Stimulated activated CD4-positive, alpha-beta T cell treated with anti-CD3 and anti-CD28 coated beads, Interleukin-15, amount 100 ng/mL, for 1 hour (primary cell): Measurements from ENCODE around the gene SPON1.
"Not testable (repeated sequence)": the region's sequence is repeated elsewhere in the genome, so short reads cannot be mapped to it uniquely, and the experiment has no call there.

Experiments
- DNase-seq, 2 donors: peaks; one replicate each; pipeline ENCODE4 v3.0.0-alpha.2; 2020; ENCODE audit warnings: low read depth in 1 of 2, low spot score in 1 of 2

SPON1 gene

GRCh38 chr11:14118072-14118471 is 155.5 kb downstream of the SPON1 start:
- DNase-seq = no peak

DNA sequence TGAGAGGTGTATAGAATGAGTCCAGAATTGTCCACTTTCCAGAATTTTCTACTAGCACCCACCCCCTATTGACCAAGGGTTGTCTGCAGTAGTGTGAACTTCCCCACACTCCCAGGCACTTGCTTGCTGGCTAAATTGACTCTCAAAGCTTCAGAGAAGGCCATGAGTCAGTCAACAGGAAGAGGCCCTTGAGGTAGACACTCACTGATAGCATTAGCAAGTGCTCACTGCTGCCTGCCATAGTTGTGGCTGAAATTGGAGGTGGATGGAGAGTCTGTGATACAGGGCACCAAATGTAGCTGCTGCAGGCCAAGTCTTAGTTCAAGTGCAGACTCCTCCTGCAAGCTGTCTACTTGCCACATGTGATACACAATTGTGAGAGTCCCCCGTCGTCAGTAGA is 156.8 kb downstream of the SPON1 start:
- no peak for DNase-seq

- no peak for DNase-seq
Measured at GRCh38 chr11:14124350-14124749, 161.8 kb downstream of the SPON1 start.

DNA sequence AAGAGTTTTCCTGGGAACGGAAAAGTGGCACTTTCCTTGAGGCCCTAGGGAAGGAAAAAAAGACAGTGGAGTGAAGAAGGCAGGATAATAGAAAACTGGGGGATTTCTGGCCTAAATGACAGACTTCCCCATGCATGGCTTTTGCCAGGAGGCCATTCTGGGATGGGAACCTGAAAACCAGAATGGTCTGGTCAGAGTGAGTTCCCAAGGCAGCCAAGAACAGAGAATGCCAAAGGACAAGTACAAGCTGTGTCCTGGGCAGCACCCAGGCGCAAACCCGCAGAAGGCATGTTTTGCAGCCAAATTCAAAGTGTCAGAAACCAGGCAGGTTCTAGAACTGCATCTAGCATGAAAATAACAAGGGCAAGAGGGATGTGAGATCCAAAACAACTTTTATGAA is 162.4 kb downstream of the SPON1 start:
- no peak for DNase-seq

- DNase-seq = no peak
Measured at GRCh38 chr11:14125529-14125928, 163.0 kb downstream of the SPON1 start.

DNA sequence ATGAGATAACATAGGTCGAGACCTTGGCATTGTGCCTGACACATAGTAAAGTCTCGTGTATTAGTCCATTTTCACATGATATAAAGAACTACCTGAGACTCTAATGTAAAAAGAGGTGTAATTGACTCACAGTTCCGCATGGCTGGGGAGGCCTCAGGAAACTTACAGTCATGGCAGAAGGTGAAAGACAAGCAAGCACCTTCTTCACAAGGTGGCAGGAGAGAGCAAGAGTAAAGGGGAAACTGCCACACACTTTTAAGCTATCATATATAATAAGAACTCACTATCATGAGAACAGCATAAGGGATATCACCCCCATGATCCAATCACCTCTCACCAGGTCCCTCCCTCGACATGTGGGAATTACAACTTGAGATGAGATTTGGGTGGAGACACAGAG is 165.2 kb downstream of the SPON1 start:
- no peak for DNase-seq

- no peak for DNase-seq
Measured at GRCh38 chr11:14132312-14132711, 169.8 kb downstream of the SPON1 start.

GRCh38 chr11:14133381-14133780 is 170.9 kb downstream of the SPON1 start:
- DNase-seq = no peak

- no peak for DNase-seq
Measured at GRCh38 chr11:14136561-14136960, 174.0 kb downstream of the SPON1 start.

DNA sequence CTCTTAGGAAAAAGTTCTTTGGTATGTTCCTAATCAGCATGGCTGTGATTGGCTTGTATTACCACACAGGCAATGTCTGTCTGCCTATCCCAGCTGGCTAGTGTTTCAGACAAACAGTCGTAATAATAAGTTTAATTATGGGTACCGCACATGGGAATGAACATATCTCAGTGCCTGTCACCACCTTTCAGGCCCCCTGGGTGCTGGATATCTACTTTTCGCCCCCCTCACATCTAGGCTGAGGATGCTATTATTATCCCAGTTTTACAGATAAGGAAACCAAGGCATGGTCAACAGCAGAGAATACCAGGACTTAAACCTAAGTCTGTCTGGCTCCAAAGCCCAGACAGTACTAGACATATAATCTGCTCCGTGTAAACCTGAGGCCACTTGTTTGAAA is 174.8 kb downstream of the SPON1 start:
- no peak for DNase-seq

GRCh38 chr11:14140991-14141390 is 178.5 kb downstream of the SPON1 start:
- no peak for DNase-seq

DNA sequence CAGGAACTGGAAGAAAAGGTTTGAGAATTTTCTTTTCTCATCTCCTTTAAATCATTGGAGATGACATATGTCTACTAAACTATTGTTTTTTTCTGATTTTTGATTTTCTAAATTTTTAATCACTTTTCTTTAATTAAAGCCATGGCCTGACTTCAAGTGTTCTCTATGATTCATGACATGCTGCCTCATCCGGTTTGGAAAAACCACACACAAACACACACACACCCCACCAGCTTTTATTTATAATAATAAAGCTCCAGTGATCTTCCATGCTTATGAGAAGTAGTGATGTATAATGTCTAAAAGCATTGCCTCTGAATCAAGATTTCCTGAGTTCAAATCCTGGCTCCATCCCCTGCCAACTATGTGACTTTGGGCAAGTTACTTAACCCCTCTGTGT is 179.2 kb downstream of the SPON1 start:
- no peak for DNase-seq

- no peak for DNase-seq
Measured at GRCh38 chr11:14144934-14145333, 182.4 kb downstream of the SPON1 start.

GRCh38 chr11:14148653-14149273 is 186.2 kb downstream of the SPON1 start:
- no peak for DNase-seq

DNA sequence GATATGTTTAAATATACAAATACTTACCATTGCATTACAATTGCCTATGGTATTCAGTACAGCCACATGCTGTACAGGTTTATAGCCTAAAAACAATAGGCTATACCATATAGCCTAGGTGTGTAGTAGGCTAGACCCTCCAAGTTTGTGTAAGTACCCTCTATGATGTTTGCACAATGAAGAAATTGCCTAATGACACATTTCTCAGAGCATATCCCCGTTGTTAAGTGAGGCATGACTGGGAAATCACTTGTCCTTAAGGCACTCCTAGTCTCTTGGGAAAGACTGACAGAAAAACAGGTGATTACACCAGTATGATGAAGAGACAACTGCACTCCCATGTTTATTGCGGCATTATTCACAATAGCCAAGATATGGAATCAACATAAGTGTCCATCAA is 187.2 kb downstream of the SPON1 start:
- DNase-seq = no peak

- DNase-seq = no peak
Measured at GRCh38 chr11:14150878-14151277, 188.4 kb downstream of the SPON1 start.

DNA sequence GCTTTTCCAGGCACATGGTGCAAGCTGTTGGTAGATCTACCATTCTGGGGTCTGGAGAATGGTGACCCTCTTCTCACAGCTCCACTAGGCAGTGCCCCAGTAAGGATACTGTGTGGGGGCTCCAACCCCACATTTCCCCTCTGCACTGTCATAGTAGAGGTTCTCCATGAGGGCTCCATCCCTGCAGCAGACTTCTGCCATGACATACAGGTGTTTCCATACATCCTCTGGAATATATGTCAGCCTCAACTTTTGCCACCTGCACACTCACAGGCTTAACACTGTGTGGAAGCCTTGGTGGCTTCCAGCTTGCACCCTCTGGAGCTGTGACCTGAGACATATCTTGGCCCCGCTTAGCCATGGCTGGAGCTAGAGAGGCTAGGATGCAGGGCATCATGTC is 191.6 kb downstream of the SPON1 start:
- DNase-seq = not testable (repeated sequence)

DNA sequence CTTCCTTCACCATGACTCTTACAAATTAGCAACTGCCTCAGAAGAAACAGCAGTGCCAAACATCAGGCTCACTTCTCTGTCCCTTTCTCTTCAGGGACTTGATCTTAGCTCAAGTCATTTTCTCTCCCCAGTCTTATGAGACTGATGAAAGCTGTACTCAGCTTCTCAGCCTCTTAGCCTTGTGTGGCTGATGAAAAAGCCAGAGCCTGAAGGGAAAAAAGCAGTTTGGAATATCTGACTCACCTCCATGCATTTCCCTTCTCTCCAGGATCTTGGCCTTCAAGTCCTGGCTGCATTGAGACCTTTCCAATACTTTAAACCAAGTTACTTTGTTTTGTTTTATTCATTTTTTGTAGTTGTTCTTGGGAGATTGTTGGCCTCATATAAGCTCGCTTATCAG is 195.9 kb downstream of the SPON1 start:
- no peak for DNase-seq

DNA sequence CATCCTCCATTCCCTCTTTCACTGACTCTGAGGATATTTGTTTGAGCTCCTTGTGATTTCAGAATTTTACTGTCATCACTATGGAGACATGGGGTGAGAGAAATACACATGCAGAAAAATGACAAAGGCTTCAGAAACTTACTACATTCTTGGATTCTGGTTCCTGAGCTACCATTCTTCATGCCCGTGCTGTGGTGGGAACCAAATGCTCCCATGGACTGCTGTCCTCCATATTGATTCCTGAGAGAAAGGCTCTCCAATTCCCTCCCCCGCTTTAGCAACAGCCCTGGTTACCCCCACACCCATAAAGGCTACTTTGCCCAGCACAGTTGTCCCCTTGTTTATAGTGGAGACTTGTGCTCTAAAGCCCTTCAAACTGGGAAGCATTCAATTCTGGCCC is 201.1 kb downstream of the SPON1 start:
- DNase-seq = no peak

DNA sequence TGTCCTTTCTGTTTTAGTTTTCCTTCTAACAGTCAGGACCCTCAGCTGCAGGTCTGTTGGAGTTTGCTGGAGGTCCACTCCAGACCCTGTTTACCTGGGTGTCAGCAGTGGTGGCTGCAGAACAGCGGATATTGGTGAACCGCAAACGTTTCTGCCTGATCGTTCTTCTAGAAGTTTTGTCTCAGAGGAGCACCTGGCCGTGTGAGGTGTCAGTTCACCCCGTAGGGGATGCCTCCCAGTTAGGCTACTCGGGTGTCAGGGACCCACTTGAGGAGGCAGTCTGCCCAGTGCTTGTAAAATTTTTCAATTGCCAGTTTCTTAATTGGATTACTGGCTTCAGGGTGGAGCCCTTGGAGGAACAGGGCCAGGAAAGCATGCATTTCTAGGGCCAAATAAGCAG is 211.2 kb downstream of the SPON1 start:
- not testable (repeated sequence) for DNase-seq

- DNase-seq = no peak
Measured at GRCh38 chr11:14179116-14179820, 216.7 kb downstream of the SPON1 start.

- no peak for DNase-seq
Measured at GRCh38 chr11:14181121-14181520, 218.6 kb downstream of the SPON1 start.

DNA sequence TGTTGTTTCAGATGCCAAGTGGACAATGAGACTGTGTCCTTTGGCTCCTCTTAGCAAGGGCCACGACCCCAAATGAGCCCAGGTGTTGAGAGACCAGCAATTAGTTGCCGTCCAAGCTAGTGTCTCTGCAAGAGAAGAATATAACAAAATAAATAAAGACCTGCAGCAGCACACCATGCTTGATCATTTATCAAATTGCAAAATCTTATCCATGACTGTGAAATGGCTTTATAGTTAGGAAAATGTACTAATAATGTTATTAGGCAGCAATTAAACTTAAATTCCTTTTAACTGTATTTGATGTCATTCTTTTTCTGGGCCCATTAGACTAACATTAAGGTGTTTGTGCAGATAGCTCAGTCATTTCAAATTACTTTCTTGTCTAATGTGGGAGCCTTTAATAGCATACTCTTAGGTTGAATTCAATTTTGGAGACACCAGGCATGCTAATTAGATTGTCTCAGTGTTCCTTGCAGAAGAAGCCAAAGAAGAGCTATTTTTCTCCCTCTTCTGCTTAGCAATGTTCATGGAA is 220.4 kb downstream of the SPON1 start:
- DNase-seq = no peak
